GM12801 (cell line): ENCODE data around the gene ANKRD1.

ENCODE experiments used
- CTCF ChIP-seq: IDR thresholded peaks from one replicate; pipeline ENCODE4 v1.5.1; 2011; ENCODE audit warnings: control low read depth; ENCODE audit not compliant: insufficient read length; ENCODE audit errors: extremely low read depth

ANKRD1 gene

DNA sequence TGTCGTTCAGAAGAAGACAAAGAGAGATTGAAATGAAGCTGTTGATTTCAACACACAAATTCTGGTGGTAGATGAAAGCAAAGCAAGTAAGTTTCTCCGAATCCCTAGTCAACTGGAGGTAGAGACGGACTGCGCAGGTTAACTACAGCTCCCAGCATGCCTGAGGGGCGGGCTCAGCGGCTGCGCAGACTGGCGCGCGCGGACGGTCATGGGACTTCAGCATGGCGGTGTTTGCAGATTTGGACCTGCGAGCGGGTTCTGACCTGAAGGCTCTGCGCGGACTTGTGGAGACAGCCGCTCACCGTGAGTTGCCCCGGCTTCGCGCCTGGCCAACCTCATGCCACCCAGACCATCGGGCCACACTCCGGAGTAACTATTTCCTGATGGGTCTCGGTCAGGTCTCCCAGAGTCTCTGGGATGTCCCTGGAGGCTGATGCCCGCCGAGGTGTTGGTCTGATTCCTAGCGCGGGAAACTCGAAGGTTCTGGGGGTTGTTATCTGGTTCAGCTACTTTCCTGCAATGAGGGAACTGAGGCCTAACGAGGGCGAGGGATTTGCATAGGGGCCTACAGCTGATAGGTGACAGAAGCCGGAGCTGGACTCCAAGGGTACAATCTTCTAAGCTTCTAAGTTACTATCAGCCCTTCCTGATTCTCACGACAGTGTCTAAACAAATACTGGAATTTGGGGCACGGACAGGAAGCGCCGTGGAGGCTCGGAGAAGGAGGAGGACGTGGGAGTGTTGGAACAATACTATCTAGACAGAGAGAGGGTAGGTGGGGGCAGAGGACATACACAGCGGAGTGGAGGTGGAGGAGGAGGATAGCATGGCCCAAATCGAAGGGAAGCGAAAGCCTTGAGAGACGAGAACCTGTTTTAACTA lies 48.9 kb downstream of the ANKRD1 start, which contains the start of gene RPP30:
Gene RPP30, plus strand, starts transcription at position 209 of the 882 bp plus-strand sequence. Its CDS starts 13 bp downstream, at position 222.
- TF ChIP-seq CTCF = no peak

GRCh38 chr10:90871279-90871765 lies 49.6 kb downstream of the ANKRD1 start:
- no peak for TF ChIP-seq CTCF

DNA sequence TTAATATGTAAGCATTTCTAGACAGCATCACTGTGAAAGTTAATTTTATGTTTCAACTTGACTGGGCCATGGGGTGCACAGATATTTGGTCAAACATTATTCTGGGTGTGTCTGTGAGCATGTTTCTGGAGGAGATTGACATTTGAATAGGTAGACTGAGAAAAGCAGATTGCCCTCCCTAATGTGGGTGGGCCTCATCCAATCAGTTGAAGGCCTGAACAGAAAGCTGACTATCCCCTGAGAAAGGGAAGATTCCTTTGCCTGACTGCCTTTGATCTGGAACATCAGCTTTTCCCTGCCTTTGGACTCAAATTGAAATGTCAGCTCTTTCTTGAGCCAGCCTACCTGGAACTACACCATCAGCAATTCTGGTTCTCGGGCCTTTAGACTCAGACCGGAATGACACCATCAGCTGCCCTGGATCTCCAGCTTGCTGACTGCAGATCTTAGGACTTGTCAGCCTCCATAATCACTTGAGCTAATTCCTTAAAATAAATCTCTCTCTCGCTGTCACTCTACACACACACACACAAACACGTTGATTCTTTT lies 54.8 kb downstream of the ANKRD1 start:
- TF ChIP-seq CTCF = no peak

DNA sequence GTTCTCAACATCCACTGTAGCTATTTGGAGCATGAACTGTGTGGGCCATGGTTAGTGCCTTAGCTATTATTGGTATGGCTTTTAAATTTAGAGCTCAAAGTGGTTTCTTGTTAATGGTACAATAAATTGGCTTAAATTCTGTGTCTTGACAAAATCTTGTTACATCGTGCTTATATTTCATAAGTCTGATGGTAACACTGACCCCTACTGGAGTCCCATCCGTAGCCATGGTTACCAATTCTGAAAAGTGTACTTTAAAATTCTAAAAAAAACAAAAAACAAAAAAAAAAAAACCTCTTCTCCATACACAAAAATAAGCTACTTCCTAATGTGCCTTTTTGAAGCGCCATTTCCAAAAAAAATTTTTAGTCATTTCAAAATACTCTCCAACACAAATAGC lies 55.5 kb downstream of the ANKRD1 start:
- no peak for TF ChIP-seq CTCF

DNA sequence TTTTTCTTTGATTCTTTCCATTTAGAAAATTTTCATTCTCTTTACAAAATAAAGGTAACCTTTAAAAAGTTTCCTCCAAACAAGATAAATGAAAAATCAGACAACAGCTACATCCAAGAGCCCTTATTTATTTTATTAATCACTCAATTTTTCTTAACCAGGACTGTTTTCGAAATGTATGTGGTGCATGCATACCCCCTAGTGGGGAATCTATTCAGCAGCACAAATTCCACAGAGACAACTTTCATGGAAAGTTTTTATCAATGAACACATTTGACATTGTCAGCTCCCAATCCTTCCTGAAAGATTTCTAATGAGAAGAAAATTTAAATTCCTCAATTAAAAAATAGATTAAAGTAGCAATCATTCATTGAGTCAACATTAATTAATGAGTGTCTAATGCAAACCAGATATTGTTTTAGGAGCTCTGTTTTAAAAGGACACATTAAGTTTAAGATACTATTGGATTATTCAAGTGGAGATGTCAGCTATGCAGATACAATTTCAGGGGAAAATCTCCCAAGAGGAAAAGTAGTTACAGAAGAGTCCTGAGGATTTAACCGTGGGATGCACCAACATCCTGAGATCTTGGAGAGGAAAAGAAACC lies 57.9 kb downstream of the ANKRD1 start:
- TF ChIP-seq CTCF = no peak
